Liver (tissue), 3 donors: ENCODE results near the gene SESN1.

Experiments
- JUND ChIP-seq, 2 donors: IDR thresholded peaks; 2 replicates each; pipeline ENCODE4 v1.6.1; 2016; ENCODE audit warnings: antibody characterized with exemption in 2 of 2
- REST ChIP-seq: IDR thresholded peaks from 2 replicates; pipeline ENCODE4 v1.6.1; 2016; ENCODE audit warnings: antibody characterized with exemption, mild to moderate bottlenecking
- RXRA ChIP-seq, 2 donors: IDR thresholded peaks; 2 replicates each; pipeline ENCODE4 v1.6.1; 2017 to 2018; ENCODE audit warnings: antibody characterized with exemption in 2 of 2, mild to moderate bottlenecking in 1 of 2
- YY1 ChIP-seq: IDR thresholded peaks from 2 replicates; pipeline ENCODE4 v1.6.1; 2016; ENCODE audit warnings: antibody characterized with exemption, mild to moderate bottlenecking
- TF ChIP-seq, protein P1 (sequence below): fragments of 150-350 bp; IDR thresholded peaks from 2 replicates; pipeline ENCODE4 v1.5.1; 2017; ENCODE audit warnings: improper control_type of control experiment, low read depth, low read length; ENCODE audit not compliant: missing input control
- donor health status: healthy.
- donor health status: healthy.

DNA sequence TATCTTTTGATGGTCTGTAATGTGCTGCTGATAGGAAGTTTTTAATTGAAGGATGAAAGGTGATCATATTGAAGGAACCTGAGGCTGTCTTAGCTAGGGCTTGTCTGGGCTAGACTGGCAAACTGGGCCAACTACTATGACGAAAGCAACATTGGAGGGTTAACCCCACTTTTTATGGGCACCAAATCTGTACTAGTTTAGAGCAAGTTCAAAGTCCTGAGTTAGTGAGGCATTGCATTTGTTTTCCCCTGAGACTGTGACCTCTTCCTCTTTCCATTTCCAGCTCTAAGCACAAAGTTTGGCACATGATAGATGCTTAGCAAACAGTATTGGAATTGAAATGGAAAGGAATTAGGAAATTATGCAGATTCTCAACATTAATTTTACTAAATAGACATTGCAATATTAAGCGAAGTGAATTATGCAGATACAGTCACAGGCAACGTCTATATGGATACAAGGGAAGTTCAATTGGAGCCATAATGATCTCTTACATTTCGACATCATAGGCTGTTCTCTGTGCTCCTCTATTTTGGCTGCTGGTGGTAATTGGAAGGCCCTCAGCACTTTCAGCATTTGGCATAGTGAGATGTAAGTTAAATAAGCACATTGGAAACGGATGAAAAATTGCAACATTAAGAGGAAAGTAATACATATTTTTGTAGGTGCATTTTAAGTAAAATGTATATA lies 22.8 kb upstream of the SESN1 start:
- TF ChIP-seq, protein P1, sequence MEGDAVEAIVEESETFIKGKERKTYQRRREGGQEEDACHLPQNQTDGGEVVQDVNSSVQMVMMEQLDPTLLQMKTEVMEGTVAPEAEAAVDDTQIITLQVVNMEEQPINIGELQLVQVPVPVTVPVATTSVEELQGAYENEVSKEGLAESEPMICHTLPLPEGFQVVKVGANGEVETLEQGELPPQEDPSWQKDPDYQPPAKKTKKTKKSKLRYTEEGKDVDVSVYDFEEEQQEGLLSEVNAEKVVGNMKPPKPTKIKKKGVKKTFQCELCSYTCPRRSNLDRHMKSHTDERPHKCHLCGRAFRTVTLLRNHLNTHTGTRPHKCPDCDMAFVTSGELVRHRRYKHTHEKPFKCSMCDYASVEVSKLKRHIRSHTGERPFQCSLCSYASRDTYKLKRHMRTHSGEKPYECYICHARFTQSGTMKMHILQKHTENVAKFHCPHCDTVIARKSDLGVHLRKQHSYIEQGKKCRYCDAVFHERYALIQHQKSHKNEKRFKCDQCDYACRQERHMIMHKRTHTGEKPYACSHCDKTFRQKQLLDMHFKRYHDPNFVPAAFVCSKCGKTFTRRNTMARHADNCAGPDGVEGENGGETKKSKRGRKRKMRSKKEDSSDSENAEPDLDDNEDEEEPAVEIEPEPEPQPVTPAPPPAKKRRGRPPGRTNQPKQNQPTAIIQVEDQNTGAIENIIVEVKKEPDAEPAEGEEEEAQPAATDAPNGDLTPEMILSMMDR: no peak
- TF ChIP-seq REST (peak; percentile 78), JUND (IDR thresholded peaks at IDR 0.05) (peak; percentile 81 to 87), YY1 (peak; percentile 84), RXRA (IDR thresholded peaks at IDR 0.05) (peak; percentile 84 to 88)
